GOT3 (cell line): ENCODE results near the gene KRTAP5-9.
"Not testable (repeated sequence)": the region's sequence is repeated elsewhere in the genome, so short reads cannot be mapped to it uniquely, and the experiment has no call there.

Experiments
- DNase-seq: peaks from one replicate; lab custom pipeline; 2025; ENCODE audit warnings: mixed read lengths; lab: John Stamatoyannopoulos, UW

KRTAP5-9 gene

DNA sequence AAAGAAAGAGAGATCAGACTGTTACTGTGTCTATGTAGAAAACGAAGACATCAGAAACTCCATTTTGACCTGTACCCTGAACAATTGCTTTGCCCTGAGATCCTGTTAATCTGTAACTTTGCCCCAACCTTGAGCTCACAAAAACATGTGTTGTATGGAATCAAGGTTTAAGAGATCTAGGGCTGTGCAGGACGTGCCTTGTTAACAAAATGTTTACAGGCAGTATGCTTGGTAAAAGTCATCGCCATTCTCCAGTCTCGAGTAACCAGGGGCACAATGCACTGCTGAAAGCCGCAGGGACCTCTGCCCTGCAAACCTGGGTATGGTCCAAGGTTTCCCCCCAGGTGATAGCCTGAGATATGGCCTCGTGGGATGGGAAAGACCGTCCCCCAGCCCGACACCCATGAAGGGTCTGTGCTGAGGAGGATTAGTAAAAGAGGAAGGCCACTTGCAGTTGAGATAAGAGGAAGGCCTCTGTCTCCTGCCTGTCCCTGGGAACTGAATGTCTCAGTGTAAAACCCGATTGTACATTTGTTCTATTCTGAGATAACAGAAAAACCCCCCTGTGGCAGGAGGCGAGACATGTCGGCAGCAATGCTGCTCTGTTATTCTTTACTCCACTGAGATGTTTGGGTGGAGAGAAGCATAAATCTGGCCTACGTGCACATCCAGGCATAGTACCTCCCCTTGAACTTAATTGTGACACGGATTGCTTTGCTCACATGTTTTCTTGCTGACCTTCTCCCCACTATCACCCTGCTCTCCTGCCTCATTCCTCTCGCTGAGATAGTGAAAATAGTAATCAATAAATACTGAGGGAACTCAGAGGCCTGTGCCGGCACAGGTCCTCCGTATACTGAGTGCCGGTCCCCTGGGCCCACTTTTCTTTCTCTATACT, 13.3 kb upstream of the KRTAP5-9 start:
- DNase-seq = not testable (repeated sequence)

GRCh38 chr11:71535825-71536224, 12.4 kb upstream of the KRTAP5-9 start:
- no peak for DNase-seq

GRCh38 chr11:71537537-71537936, 10.7 kb upstream of the KRTAP5-9 start:
- DNase-seq = no peak

DNA sequence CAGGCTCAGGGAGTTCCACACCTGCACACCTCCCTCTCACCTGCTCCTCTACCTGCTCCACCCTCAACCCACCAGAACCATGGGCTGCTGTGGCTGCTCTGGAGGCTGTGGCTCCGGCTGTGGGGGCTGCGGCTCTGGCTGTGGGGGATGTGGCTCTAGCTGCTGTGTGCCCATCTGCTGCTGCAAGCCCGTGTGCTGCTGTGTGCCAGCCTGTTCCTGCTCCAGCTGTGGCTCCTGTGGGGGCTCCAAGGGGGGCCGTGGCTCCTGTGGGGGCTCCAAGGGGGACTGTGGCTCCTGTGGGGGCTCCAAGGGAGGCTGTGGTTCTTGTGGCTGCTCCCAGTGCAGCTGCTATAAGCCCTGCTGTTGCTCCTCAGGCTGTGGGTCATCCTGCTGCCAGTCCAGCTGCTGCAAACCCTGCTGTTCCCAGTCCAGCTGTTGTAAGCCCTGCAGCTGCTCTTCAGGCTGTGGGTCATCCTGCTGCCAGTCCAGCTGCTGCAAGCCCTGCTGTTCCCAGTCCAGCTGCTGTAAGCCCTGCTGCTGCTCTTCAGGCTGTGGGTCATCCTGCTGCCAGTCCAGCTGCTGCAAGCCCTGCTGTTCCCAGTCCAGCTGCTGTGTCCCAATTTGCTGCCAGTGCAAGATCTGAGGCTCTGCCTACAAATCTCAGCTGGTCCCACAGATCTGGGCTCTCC, 10.1 kb upstream of the KRTAP5-9 start, which contains the start of gene KRTAP5-8:
Gene KRTAP5-8 (plus strand): TSS at position 49 of the 689 bp plus-strand sequence. CDS start 31 bp downstream, at position 80.
- DNase-seq = not testable (repeated sequence)

DNA sequence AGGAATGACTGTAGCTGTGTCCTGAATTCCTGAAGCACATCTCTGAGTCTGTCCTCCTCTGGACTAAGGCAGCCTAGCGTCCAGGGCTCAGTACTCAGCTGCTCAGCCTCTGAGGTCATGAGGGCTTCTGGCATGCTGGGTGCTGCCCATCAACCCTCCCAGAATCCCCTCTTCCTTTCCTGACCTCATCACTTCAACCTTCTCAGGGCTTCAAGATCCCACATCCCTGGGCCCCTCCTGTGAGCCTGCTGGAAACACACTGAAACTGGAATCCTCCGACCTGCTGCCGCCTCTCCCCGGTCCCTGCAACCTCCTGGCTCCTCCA, 9.6 kb upstream of the KRTAP5-9 start:
- no peak for DNase-seq

- DNase-seq = no peak
Observed at GRCh38 chr11:71539017-71539416, 9.2 kb upstream of the KRTAP5-9 start.

- not testable (repeated sequence) for DNase-seq
Observed at GRCh38 chr11:71539971-71540370, 8.2 kb upstream of the KRTAP5-9 start.

GRCh38 chr11:71540521-71541304, 7.5 kb upstream of the KRTAP5-9 start:
- DNase-seq = not testable (repeated sequence)

GRCh38 chr11:71542382-71542781, 5.8 kb upstream of the KRTAP5-9 start:
- DNase-seq = no peak

DNA sequence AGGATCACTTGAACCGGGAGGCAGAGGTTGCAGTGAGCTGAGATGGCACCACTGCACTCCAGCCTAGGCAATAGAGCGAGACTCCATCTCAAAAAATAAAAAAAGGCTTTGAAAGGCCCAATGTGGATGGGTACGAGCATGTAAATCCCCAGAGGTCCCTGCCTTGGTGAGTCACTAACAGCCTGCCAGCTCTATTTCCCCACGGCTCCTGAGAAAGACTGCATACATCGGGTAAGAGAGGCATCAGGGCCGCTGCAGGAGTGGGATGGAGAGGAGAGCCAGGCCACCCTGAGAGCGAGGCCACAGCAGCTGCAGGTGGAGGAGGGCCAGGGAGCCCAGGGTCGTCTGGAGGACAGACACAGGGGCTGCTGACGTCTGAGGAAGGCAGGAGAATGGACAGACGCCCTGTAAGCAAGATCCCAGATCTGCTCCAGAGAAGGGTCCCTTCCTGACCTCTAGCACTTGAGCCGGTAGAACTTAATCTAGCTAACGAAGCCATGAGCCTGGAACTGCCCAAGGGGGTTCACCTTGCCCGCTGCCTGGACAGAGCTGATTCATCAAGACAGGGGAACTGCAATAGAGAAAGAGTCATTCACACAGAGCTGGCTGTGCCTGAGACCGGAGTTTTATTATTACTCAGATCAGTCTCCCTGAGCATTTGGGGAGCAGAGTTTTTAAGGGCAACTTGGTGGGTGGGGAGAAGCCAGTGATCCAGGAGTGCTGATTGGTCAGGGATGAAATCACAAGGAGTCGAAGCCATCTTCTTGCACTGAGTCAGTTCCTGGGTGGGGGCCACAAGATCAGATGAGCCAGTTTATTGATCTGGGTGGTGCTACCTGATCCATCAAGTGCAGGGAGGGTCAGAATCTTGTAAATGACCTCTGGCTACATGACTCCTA, 5.1 kb upstream of the KRTAP5-9 start:
- no peak for DNase-seq

DNA sequence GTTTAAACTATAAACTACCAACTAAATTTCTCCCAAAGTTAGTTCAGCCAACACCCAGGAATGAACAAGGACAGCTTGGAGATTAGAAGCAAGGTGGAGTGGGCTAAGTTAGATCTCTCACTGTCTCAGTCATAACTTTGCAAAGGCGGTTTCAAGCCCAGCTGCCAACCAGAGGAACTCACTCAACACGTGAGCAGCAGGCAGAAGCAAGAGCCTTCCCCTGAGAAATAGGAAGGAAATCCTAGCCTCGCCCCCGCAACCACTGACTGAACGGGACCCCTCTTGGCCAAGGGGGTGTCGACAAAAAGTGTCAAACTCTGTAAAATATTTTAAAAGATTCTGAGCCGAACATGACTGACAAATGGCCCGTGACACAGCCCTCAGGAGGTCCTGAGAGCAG, 4.4 kb upstream of the KRTAP5-9 start:
- DNase-seq = no peak

- DNase-seq = no peak
Observed at GRCh38 chr11:71544525-71545214, 3.5 kb upstream of the KRTAP5-9 start.

DNA sequence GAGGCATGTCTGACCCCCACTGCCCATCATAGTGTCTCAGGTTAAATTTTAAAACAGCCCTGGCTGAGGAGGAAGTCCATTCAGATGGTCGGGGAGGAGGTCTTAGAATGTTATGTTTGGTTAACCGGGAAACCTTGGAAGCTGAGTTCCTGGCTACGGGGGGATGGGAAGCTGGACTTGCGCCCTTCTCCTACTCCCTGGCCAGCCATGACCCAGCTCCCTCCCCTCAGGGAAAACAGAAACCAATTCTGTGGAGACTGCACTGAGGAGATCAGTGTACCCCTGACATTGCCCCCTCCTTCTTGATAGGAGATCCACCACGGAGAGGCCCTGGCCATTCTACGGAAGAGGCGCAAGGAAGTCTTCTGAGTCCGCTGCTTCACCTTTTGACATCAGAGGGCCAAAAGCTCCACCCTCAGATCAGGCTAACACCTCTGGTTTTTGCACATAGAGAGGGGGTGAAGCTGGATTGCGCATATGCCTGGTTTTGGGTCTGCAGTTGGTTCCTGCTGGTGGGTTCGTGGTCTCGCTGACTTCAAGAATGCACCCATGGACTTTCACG, 2.7 kb upstream of the KRTAP5-9 start:
- no peak for DNase-seq

DNA sequence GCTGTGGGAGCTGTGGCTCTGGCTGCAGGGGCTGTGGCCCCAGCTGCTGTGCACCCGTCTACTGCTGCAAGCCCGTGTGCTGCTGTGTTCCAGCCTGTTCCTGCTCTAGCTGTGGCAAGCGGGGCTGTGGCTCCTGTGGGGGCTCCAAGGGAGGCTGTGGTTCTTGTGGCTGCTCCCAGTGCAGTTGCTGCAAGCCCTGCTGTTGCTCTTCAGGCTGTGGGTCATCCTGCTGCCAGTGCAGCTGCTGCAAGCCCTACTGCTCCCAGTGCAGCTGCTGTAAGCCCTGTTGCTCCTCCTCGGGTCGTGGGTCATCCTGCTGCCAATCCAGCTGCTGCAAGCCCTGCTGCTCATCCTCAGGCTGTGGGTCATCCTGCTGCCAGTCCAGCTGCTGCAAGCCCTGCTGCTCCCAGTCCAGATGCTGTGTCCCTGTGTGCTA, 514 bp downstream of the KRTAP5-9 start:
- DNase-seq = no peak

GRCh38 chr11:71551711-71552110, 3.5 kb downstream of the KRTAP5-9 start:
- DNase-seq = no peak

GRCh38 chr11:71554996-71555395, 6.8 kb downstream of the KRTAP5-9 start:
- no peak for DNase-seq

GRCh38 chr11:71555508-71555907, 7.3 kb downstream of the KRTAP5-9 start:
- DNase-seq = no peak

DNA sequence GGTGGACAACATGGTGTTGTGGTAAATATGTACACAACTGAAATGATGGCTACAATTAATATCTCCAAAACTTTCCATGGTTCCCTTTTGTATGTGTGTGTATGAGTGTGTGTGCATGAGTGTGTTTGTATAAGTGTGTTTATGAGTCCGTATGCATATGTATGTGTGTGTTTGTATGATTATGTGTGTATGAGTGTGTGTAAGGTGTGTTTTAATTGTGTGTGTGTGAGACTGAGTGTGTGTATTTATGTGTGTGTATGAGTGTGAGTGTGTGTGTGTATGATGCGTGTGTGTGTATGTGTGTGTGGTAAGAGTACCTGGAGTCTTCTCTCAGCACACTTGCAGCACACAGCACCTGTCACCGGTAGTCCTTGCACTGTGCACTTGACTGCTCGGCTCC, 7.8 kb downstream of the KRTAP5-9 start:
- no peak for DNase-seq

DNA sequence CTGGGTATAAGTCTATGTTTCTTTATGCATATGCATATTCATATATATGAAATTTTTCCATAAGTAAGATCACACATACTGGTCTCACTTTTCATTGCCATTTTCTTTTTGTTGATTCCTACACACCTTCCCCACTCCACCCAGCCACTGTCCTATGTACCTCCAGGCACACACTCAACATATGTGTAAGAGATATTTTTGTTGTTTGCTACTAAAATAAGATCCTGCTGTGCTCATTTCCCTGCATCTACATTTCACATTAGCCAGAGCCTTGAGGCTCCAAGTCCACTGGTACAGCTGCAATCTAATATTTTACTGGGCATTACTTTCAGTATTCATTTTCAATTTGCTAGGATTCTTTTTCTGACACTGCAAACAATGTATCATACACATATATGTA, 9.0 kb downstream of the KRTAP5-9 start:
- DNase-seq = no peak

GRCh38 chr11:71558996-71559395, 10.8 kb downstream of the KRTAP5-9 start:
- DNase-seq = no peak
